IPS DF 19.7 (cell line): ENCODE data around the gene TNFRSF4.
"Not testable (repeated sequence)": the region's sequence is repeated elsewhere in the genome, so short reads cannot be mapped to it uniquely, and the experiment has no call there.

Experiments used
- DNase-seq: peaks from one replicate; pipeline ENCODE4 v3.0.0-alpha.2; 2013; ENCODE audit warnings: low read depth, low spot score

Gene TNFRSF4

DNA sequence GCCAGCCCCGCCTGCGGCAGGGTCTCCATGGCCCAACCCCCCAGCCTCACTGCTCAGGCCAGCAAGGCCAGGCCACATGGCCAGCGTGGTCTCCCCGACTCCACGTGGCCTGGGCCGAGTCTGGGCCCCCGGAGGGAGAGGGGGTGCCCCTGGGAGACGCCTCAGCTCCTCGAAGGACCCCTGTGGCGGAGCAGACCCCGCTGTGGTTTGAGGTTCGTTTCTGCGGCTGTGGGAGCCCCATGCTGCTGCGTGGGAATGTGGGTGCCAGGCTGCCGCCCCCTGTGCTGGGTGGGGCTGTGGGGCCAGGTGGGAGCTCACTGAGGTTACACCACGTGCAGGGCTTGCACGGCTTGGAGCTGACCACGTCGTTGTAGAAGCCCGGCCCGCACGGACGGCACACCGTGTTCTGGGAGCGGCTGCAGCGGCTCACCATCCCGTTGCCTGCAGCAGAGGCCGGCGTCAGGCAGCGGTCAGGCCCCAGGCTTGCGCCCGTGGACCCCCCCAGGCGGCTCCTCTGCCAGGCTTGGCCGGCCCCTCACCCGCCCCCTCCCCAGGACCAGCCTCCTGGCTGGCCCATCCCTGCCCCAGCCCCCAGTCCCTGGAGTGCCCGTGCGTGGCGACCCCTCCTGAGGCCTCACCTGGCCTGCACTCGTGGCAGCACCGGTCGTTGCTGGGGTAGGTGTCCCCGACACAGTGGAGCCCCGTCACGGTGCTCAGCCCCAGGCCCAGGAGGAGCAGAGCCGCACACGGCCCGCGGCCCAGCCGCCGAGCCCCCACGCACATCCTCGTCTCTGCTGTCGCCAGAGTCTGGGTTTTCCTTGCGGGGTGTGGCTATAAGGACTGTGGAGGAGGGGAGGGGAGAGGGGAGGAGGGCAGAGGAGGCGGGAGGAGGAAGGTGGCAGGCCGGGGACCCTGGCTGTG lies at the start of gene TNFRSF4:
Gene TNFRSF4 (minus strand): TSS at position 809 of the 921 bp plus-strand sequence. CDS start 26 bp downstream, at position 783.
- DNase-seq: no peak

DNA sequence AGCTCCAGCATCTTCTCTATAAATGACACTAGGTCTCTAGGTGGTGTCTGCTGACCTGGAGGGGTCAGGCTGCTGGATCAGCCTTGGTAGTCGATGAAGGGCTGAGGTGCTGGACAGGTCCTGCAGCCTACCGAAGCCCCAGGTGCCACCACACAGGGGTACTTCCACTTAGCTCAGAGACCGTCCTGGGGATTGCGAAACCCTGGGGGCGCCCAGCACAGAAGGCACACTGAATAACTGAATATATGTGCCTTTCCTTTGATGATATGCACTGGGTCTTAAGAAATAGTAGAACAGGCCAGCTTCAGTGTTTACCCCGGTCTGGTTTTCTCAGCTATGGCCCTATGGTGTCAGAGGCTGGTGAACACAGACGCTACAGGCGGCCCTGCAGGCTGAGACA lies 48.8 kb upstream of the TNFRSF4 start:
- no peak for DNase-seq

DNA sequence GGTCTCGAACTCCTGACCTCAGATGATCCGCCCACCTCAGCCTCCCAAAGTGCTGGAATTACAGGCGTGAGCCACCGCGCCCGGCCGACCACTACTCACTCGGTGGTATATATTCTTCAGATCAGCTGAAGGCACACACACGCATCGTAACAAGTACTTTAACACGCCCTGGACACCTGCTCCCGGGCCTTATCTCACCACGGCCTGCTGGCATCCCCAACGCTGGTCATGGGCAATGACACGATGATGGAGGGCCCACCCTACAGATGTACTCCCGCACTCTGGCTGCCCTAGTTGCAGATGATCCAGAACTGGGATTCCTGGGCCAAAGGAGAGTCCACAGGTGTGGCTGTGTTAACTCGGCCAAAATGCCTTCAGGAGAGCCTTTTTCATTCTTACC lies 48.1 kb upstream of the TNFRSF4 start:
- no peak for DNase-seq

DNA sequence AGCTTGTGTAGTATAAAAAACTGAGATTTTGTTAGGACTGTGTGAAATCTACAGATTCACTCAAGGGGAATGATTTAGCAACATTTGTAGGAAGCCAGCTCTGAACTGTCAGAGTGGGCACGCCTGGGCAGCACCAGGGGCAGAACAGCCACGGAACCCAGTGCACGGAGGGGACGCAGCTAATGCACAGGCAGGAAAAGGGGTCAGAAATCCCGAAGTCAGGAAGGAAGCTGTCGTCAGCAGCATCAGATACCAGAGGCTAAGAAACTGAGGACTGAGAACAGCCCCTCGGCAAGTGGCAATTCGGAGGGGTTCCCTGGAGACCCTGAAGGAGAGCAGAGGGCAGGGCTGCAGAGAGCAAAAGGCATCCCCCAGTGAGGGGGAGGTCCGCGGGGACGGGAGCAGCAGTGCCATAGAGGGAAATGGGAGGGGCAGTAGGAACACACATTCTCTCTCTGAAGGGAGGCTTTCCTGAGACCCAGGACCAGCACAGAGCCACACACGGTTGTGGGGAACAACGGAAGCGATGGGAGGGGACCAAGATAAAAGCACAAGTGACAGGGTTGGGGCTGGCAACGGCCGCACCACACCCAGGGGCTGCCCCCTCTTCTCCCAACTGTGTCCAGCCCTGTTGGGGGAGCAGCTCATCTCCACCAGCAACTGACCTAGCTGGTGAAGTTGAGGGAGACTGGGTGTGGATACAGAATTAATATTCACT lies 47.0 kb upstream of the TNFRSF4 start:
- no peak for DNase-seq

DNA sequence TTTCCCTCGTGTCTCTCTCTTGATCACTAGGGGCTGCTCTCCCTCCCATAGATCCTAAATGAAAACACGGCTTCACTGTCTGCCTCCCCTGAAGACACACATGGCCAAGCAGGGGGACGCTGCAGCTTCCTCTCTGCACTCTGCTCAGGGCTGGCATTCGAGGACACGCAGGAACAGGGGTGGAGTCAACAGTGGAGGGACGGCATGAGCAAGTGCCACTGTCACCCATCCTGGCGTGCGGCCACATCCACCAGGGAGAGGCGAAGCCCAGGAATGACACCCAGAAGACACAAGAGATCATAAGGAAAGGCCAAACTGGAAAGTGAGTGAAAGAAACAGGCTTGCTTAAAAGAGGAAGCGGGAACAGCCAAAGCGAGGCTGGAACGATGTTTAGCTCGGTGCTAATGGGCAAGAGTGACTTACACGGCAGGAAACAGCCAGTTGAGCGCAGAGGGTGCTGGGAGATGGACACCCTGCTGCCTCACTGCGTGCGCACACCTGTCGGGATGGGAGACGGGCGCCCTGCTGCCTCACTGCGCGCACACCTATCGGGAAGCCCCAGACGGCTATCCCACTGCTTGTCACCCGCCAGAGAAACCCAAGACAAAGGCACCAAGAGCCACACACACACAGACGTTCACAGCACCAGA lies 46.1 kb upstream of the TNFRSF4 start:
- no peak for DNase-seq

DNA sequence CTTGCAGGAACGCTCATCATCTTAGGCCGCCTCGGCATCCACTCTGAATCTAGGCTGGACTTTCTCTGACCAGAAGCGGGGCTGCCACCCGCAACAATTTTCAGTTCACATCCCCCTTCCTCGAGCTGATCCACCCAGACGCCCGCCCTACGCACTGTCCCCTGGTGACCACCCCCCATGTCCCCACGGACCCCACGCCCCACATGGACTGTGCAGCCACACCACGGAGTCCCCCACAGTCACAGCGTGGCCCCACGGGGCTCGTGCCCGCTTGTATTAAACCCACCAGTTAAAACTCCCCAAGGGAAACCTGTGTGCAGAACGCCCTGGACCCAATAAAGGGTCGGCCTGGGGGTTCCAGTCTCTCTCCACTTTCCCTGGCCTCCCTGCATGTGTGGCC lies 45.6 kb upstream of the TNFRSF4 start:
- no peak for DNase-seq

DNA sequence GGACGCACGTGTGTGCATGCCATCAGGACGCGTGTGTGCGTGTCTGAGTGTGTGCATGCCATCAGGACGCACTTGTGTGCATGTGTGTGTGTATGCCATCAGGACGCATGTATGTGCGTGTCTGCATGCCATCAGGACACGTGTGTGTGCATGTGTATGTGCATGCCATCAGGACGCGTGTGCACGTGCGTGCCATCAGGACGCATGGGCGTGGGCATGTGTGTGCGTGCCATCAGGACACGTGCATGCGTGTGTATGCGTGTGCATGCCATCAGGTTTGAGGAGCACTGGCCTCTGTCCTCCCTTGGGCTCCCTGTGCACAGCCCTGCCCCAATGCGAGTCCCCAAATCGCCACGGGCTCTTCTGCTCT lies 45.2 kb upstream of the TNFRSF4 start:
- DNase-seq: no peak

DNA sequence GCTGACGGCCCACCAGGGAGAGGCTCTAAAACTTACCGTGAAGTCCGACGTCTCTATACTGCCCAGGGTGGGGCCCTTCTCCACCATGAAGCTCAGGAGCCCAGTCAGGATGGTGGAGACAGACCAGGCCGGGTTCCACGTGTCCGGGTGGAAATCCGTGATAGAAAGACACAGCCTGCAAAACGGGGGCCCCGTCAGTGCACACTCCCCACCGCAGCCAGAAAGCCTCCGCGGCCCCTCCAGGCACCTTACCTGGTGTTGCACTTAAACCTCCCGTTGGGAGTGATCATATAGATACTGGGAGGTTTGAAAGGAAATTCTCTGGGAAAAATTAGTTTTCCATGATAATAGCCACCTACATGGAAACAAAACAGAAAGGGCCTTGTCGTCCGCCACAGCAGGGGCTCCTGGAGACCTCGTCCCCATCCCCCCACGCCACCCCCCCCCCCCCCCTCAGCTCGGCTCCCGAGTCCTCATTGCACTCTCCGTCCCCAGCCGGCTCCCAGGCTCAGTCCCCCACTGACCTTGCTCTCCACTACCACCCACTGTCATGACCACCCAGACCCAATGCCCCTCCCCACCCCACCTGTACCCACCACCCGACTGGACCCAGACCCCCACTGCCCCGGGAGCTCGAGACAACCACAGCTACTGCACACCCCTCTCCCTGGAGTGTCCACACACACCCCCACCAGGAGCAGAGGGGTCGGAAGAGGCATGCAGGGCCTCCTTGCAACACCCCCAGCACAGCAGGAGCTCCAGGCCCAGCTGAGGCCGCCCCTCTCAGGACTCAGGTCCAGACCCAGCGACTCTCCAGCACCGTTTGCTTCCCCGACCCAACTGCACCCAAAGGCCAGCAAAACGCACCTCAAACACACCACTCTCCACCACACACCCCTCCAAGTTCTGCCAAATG lies 43.3 kb upstream of the TNFRSF4 start:
- no peak for DNase-seq

DNA sequence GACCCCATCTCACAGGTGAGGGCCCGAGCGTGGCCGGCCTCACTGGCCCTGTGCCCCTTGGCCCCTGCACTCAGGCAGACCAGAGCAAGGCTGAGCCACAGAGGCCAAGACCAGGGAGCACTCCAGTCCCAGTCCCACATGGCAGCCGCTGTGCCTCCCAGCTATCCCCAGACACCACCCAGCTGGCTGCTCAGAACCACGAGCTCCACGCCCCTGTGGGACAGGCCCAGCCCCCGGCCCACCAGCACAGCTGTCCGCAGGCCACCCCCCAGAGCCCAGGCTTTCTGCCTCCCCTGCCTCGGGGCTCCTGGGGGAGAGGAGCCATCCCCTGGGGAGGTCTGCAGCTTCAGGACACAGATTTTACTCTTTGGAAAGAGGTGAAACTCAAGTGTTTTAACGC lies 41.7 kb upstream of the TNFRSF4 start:
- DNase-seq: no peak

DNA sequence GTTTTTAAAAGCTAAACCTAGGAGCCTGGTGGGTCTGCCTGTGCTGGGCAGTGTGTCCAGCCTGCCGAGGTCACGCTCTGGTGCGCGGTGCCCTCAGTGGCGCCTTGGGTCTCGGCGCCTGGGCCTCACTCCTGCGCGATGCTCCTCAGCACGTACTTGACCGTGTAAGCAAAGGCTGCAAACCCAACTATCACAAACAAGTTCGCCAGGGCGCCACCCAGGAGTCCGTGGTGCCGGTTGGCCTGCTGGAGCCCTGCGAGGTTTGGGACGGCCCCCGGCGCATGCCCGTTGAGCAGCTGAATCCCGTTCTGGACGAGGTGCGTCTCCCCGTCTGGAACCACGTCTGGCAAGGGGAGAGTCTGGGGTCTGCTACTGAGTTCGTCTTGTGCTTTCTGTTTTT lies 41.1 kb upstream of the TNFRSF4 start:
- DNase-seq: no peak

DNA sequence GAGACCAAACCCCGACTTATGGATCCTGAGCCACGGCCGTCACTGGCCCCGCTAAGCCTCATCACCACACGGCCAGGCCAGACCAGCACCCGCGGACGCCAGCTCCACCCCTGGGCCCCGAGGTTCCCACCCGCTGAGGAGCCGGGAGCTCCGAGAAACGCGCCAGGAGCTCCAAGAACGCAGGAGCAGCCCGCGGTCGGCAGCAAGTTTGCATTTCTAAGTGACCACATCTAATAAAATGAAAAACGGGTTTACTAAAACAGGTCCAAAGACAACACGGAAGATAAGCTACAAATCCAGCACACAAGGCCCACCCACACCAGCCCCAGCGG lies 40.7 kb upstream of the TNFRSF4 start:
- no peak for DNase-seq

DNA sequence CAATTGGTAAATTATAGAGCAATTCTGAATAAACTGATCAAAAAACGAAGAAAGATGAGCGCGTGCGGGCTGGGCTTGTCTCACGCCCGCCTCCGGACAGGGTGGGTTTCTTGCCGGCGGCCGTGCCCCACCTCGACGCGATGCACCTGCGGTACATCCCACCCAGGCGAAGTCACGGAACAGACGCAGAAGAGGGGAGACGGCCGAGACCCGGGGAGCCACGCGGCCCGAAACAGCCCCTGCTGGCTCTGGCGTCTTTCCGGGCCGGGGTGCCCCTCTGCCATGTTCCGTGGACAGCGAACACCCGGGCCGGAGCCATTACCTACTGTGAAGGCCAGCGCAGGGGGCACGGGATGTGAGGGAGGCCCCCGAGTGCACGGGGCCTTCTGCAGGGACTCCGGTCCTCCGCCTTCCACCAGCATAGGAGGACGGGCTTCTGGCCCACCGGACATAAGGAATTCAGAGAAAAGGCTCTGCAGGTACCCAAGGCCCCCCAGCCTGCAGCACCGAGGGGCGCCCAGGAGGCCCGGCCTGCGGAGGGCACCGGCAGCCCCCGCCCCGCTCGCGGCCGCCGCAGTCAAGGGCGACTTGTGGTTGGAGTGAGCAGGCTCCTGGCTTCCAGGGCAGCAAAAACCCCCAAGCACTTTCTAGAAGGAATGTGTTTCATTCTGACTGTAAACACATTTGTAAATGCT lies 40.2 kb upstream of the TNFRSF4 start:
- no peak for DNase-seq

DNA sequence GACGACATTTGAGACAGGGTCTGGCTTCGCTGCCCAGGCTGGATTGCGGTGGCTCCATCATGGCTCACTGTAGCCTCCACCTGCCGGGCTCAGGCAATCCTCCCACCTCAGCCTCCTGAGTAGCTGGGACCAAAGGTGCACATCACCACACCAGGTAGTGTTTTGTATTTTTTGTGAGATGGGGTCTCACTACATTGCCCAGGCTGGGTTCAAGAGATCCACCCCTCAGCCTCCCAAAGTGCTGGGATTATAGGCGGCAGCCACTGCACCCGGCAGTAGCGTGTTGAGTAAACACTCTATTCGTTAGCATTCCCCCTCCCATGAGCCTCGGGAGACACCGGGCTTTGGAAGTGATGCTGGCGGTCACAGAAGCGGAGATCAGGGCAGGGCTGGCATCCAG lies 39.4 kb upstream of the TNFRSF4 start:
- no peak for DNase-seq

DNA sequence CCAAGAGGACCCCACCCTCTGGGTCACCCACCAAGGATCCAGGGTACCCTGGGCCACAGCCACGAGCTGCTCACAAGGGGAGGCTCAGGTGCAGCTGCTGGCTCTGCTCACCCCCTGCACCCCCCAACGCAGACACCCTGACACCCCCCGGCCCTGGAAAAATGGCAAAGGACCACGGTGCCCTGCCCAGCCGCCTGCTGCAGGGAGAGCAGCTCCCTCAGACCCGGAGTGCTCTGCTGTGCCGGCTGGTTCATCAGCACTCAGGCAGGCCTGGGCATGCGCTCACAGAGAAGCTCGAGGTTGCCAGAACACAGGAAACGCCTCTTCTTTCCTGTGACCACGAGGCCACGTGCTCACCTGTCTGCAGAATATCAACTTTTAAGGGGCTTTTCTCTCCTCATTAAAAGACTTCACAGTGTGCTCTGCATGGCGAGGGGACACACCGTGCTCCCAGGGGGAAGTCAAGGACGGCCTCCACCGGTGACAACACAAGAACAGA lies 36.9 kb upstream of the TNFRSF4 start:
- no peak for DNase-seq

DNA sequence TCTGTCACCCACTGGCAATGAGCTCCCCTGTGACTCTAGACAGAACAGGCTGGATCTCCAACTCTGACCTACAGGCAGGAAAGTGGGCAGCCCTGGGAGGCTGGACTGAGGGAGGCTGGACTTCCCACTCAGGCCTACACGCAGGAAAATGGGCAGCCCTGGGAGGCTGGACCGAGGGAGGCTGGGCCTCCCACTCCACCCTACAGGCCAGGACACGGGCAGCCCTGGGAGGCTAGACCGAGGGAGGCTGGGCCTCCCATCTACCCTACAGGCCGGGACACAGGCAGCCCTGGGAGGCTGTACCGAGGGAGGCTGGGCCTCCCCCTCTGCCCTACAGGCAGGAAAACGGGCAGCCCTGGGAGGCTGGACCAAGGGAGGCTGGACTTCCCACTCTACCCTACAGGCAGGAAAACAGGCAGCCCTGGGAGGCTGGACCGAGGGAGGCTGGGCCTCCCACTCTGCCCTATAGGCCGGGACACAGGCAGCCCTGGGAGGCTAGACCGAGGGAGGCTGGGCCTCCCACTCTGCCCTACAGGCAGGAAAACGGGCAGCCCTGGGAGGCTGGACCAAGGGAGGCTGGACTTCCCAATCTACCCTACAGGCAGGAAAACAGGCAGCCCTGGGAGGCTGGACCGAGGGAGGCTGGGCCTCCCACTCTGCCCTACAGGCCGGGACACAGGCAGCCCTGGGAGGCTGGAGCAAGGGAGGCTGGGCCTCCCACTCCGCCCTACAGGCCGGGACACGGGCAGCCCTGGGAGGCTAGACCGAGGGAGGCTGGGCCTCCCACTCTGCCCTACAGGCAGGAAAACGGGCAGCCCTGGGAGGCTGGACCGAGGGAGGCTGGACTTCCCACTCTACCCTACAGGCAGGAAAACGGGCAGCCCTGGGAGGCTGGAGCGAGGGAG lies 34.3 kb upstream of the TNFRSF4 start:
- not testable (repeated sequence) for DNase-seq

DNA sequence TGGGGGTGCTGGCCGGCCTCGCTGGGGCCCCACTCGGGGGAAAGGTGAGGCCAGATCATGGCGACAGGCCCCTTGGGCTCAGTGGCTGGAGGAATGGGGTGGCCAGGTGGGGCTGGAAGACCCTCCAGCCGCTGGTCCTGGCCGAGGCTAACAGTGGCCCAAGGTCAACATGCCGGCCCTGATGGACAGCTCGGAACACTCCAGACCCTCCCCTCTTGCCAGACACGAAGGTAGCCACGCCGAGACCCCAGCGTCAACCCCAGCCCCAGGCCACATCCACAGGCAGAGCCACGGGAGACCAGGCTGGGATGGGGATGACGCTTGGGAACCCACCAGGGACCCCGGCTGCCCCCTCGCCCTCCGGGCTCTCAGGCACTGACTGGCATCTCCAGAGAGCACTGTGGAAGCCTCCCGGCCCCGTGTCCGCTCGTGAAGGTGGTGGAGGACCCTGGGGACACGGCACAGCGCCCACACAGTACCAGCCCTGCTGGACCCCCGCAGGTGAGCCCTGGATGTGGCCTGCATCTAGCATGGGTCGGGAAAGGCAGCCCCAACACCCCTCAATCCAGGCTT lies 33.5 kb upstream of the TNFRSF4 start:
- DNase-seq: no peak

DNA sequence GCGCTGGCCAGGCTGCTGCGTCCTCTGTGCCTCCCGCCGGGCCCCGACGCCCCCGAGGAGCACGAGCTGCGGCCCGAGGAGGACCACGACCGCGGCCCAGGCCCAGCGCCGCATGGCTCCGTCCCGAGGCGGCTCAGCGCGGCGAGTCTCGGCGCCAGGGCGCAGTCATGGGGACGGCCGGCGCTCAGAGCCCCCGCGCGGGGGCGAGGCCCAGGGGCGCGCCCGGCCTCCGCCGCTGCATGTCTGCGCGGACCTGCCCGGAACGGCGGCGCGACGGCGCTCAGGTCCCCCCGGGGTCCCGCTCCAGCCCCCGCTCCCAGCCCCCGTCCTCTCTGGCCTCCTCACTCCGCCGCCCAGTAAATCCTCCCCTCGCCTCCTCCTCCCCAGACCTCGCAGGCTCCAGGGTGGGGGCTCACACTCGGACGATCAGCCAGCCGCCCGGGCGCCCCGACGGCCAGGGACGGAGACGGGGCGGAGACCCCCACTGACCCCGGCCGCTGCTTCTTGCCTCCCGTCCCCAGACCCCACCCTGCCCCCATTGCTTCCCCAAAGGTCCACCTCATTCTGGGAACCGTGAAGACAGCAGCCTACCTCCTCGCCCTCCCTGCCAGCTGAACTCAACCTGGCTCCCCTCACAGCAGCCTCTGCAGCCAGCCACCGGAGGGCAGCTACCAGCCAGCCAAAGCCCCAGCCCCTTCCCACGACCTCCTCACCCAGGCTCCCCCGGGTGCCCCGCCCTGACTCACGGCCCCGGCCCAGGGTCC lies 32.8 kb upstream of the TNFRSF4 start, which contains the start of gene C1QTNF12:
Gene C1QTNF12 (minus strand): TSS at position 146 of the 764 bp plus-strand sequence. CDS start 32 bp downstream, at position 114.
- no peak for DNase-seq

DNA sequence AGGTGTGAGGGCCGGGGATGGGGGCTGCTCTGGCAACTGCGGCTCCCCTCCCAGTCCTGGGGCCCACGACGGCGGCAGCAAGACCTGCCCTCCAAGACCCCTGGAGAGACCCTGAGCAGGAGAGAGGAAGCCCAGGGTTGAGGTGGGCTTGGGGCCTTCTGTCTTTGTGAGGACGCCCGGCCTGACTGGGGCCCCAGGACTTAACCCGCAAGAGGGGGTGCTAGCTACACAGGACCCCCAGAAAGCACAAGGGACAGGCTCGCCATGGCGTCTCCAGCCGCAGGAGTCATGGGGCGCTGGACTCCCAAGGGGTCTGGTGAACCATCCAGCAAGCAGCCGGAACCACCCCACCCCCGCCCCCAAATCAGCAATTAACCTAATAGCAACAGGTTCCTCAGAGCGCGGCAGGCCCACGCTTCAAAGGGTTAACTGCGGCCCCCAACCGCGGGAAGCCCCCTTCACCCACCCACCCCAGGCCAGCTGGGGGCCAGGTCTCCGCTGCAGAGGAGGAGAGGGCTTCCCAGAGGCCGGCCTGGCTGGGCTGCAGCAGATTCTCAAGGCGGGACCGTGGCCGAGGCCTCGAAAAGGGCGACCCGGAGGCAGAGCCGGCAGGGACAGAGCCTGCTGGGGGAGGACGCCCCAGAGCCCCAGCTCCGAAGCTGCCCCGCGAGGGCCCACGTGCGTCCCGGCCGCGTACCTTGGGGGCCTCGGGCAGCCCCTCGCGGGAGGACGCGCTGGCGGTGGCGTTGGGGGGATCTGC lies 32.0 kb upstream of the TNFRSF4 start:
- no peak for DNase-seq
